GM12873 (cell line): ENCODE measurements around the gene MACROD1.

Experiments
- CTCF ChIP-seq: IDR thresholded peaks from 2 replicates; pipeline ENCODE4 v1.5.1; 2012; ENCODE audit warnings: low read depth, mild to moderate bottlenecking, moderate library complexity, low read length, control low read depth; ENCODE audit not compliant: insufficient read depth; ENCODE audit errors: missing control alignments

The MACROD1 gene

GRCh38 chr11:64069401-64070313, 96.3 kb downstream of the MACROD1 start:
- no peak for TF ChIP-seq CTCF

- TF ChIP-seq CTCF = no peak
These were observed 97.1 kb downstream of the MACROD1 start for GRCh38 chr11:64068705-64069400.

GRCh38 chr11:64067230-64067993, 98.5 kb downstream of the MACROD1 start:
- TF ChIP-seq CTCF = no peak

GRCh38 chr11:64065712-64066111, 100.2 kb downstream of the MACROD1 start:
- no peak for TF ChIP-seq CTCF

- no peak for TF ChIP-seq CTCF
These were observed 100.8 kb downstream of the MACROD1 start for GRCh38 chr11:64065141-64065465.

- TF ChIP-seq CTCF = no peak
These were observed 101.4 kb downstream of the MACROD1 start for GRCh38 chr11:64064374-64065140.
